Measurements from ENCODE around the gene APRT. TPM values are rescaled to one million over a fixed set of nuclear protein-coding genes. Genes with fewer than 3 reads are reported as not detected.

APRT gene
- total and polyA plus RNA-seq, 9 donors, result 12.7 to 150 (median 74.1) TPM

DNA sequence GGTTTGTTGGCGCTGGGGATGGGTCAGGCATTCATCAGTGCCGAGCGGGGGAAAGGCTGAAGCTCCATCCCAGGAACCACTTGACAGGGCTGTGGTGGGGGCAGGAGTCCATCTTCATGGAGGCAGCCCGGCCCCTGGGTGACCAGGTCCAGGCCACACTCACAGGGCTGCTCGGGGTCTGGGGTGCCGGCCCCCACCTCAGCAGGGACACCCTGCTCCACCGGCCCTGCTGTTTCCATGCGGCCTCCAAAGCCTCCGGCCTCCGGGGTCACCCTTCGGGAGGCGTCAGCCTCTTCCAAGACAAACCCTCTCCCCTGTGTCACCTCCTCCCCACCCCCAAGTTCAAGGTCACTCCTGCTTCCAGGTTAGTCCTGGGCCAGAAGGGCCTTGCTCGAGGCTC, 22.9 kb upstream of the APRT start:
- no peaks in the 10 kb centered on the region for H3K36me3 ChIP-seq
- WGBS, 3 donors, result 84 to 88% (median 85%) methylated on average over 13 of the region's 13 CpGs
- no peaks in the 10 kb centered on the region for H3K4me1 ChIP-seq (ENCODE audit: insufficient read depth)
- DNase-seq, result no peak
- TF ChIP-seq POLR2A (IDR thresholded peaks at IDR 0.05), result no peak
- TF ChIP-seq, protein P1, sequence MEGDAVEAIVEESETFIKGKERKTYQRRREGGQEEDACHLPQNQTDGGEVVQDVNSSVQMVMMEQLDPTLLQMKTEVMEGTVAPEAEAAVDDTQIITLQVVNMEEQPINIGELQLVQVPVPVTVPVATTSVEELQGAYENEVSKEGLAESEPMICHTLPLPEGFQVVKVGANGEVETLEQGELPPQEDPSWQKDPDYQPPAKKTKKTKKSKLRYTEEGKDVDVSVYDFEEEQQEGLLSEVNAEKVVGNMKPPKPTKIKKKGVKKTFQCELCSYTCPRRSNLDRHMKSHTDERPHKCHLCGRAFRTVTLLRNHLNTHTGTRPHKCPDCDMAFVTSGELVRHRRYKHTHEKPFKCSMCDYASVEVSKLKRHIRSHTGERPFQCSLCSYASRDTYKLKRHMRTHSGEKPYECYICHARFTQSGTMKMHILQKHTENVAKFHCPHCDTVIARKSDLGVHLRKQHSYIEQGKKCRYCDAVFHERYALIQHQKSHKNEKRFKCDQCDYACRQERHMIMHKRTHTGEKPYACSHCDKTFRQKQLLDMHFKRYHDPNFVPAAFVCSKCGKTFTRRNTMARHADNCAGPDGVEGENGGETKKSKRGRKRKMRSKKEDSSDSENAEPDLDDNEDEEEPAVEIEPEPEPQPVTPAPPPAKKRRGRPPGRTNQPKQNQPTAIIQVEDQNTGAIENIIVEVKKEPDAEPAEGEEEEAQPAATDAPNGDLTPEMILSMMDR (IDR thresholded peaks at IDR 0.05), result no peak
- no peak for TF ChIP-seq EP300 (IDR thresholded peaks at IDR 0.05)
- no peaks in the 10 kb centered on the region for H3K27me3 ChIP-seq
- H3K4me3 ChIP-seq, result no peak overlapping the region
- intact Hi-C loops (cut with DNase I), result no loop called here
- no peaks in the 10 kb centered on the region for H3K9me3 ChIP-seq
- H3K27ac ChIP-seq, result no peak overlapping the region

- DNase-seq, result no peak
- intact Hi-C loops (cut with DNase I), result no loop called here
- H3K4me1 ChIP-seq (ENCODE audit: insufficient read depth), result no peaks in the 10 kb centered on the region
- H3K36me3 ChIP-seq, result no peaks in the 10 kb centered on the region
- no peak overlapping the region for H3K27ac ChIP-seq
- 92 to 94% (median 93%) methylated on average over 13 of the region's 13 CpGs for WGBS, 3 donors
- H3K9me3 ChIP-seq, result no peaks in the 10 kb centered on the region
- no peak overlapping the region for H3K4me3 ChIP-seq
- no peaks in the 10 kb centered on the region for H3K27me3 ChIP-seq
- TF ChIP-seq, protein P1 (IDR thresholded peaks at IDR 0.05), result no peak
- TF ChIP-seq POLR2A (IDR thresholded peaks at IDR 0.05), result no peak
- TF ChIP-seq EP300 (IDR thresholded peaks at IDR 0.05), result no peak
These were observed 21.4 kb upstream of the APRT start for GRCh38 chr16:88833086-88833485.

GRCh38 chr16:88831838-88832237, 20.1 kb upstream of the APRT start:
- intact Hi-C loops (cut with DNase I), result no loop called here
- Histone ChIP-seq H3K9me3 (no peaks in the 10 kb centered on the region), H3K27ac (no peak overlapping the region), H3K4me1 (ENCODE audit: insufficient read depth) (no peaks in the 10 kb centered on the region), H3K36me3 (no peaks in the 10 kb centered on the region), H3K4me3 (no peak overlapping the region), H3K27me3 (no peaks in the 10 kb centered on the region)
- TF ChIP-seq EP300 (IDR thresholded peaks at IDR 0.05), result no peak
- no peak for TF ChIP-seq POLR2A (IDR thresholded peaks at IDR 0.05)
- TF ChIP-seq, protein P1 (IDR thresholded peaks at IDR 0.05), result no peak
- DNase-seq, result no peak
- WGBS, 3 donors, result 80 to 82% (median 80%) methylated on average over 5 to 13 of the region's 13 CpGs

DNA sequence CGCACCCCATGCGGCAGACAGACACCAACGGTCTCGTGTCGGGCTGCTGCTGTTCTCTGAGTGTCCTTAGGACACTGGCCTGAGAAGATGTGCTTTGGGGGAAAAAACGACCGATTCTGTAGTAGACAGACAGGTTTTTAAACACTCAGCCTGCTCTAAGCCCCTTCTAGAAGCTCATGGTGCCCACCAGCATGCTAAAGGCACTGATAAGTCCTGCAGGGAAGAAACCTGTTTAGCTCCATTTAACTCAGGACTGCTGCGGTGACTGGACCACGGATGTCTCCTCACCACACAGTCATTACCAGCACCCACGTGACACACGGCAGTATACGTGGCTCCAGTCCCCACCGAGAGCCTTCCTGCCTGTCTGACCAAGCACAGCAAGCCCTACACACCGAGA, 19.1 kb upstream of the APRT start:
- WGBS, 3 donors, result 90 to 95% (median 91%) methylated on average over 14 of the region's 14 CpGs
- no peaks in the 10 kb centered on the region for H3K27me3 ChIP-seq
- H3K27ac ChIP-seq, result no peak overlapping the region
- H3K4me1 ChIP-seq (ENCODE audit: insufficient read depth), result no peaks in the 10 kb centered on the region
- TF ChIP-seq POLR2A (IDR thresholded peaks at IDR 0.05) (no peak), EP300 (IDR thresholded peaks at IDR 0.05) (no peak)
- TF ChIP-seq, protein P1 (IDR thresholded peaks at IDR 0.05), result no peak
- H3K36me3 ChIP-seq, result no peaks in the 10 kb centered on the region
- H3K9me3 ChIP-seq, result no peaks in the 10 kb centered on the region
- intact Hi-C loops (cut with DNase I), result no loop called here
- H3K4me3 ChIP-seq, result no peak overlapping the region
- no peak for DNase-seq
